Measurements from ENCODE around the gene SRPX.

SRPX gene

GRCh38 chrX:38240541-38240940 is 19.9 kb upstream of the SRPX start:
- H3K27ac ChIP-seq = no peak overlapping the region
- no peak for TF ChIP-seq ZFX (IDR thresholded peaks at IDR 0.05)

- TF ChIP-seq, protein P1, sequence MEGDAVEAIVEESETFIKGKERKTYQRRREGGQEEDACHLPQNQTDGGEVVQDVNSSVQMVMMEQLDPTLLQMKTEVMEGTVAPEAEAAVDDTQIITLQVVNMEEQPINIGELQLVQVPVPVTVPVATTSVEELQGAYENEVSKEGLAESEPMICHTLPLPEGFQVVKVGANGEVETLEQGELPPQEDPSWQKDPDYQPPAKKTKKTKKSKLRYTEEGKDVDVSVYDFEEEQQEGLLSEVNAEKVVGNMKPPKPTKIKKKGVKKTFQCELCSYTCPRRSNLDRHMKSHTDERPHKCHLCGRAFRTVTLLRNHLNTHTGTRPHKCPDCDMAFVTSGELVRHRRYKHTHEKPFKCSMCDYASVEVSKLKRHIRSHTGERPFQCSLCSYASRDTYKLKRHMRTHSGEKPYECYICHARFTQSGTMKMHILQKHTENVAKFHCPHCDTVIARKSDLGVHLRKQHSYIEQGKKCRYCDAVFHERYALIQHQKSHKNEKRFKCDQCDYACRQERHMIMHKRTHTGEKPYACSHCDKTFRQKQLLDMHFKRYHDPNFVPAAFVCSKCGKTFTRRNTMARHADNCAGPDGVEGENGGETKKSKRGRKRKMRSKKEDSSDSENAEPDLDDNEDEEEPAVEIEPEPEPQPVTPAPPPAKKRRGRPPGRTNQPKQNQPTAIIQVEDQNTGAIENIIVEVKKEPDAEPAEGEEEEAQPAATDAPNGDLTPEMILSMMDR (conservative IDR thresholded peaks at IDR 0.05) = no peak
- no peak for TF ChIP-seq ZFX (IDR thresholded peaks at IDR 0.05)
- no peak overlapping the region for H3K27ac ChIP-seq
Observed at GRCh38 chrX:38236901-38237615, 16.4 kb upstream of the SRPX start.

GRCh38 chrX:38233891-38234667 is 13.4 kb upstream of the SRPX start:
- TF ChIP-seq, protein P1 (conservative IDR thresholded peaks at IDR 0.05) = no peak
- TF ChIP-seq ZFX (IDR thresholded peaks at IDR 0.05) = no peak

DNA sequence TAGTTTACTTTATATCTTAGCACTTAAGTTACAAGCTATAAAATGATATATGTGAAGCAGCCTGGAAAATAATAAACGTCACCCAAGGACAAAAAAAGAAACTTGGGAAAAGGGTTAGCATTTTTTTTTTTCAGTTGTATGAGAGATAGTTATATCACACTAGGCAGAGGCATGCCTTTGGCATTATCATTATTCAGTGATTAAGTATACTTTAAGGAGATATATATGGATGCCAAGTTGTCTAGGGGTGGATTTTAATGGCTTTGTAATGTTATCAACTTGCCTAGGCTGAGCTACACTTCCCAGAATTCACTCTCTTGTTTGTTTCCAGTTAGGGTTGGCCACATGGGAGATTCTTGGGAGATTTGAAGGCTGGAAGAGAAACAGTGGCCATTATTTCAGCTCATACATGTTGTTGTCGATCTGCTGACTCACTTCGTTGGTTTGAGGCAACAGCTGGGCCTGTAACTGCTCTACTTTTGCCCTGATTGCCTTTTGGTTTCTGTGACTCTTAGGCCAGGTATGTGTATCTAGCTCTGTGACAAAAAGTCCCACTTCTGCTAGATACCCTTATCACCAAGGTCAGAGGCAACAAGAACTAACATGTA is 11.5 kb upstream of the SRPX start:
- no peak overlapping the region for H3K27ac ChIP-seq
- TF ChIP-seq, protein P1 (conservative IDR thresholded peaks at IDR 0.05) = no peak
- TF ChIP-seq ZFX (IDR thresholded peaks at IDR 0.05) = no peak

More at GRCh38 chrX:38233891-38234667, 13.4 kb upstream of the SRPX start:
- no peak overlapping the region for H3K27ac ChIP-seq

DNA sequence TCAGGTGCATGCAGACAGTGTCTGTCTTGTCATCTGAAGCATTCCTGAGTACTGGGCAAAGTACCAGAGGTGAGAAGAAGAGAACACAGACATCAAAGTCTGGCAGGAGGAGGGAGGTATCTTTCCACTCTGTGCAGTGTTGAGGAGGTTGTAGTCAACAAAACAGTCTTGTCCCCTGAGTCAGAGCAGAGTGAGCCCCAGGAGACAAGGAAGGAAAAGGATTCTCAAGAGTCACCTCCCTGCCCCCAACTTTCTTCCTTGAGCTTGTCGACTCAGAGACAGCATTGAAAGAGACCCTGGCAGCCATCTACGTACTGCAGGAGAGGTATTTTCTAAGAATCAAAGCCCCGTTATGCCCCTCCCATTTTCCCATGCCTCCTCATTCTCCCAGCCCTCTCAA is 4.4 kb upstream of the SRPX start:
- TF ChIP-seq, protein P1 (conservative IDR thresholded peaks at IDR 0.05) = no peak
- TF ChIP-seq ZFX (IDR thresholded peaks at IDR 0.05) = no peak
- no peak overlapping the region for H3K27ac ChIP-seq

DNA sequence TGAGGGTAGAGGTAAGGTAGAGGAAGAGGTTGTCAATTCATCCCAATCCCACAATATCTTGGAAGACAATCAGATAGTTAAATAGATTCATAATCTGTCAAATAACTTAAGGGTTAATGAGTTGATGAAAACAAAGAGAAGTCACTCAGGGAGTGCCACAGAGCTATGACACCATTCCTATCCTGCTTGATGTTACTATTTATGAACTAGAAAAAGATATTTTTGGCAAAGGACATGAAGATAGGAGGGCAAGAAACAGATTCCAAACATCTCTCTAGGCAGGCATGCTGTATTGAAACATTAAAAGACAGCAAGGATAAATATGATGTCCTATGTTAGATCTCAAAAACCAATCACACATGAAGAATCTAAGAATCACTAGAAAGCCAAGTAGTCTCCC is 3.5 kb upstream of the SRPX start:
- TF ChIP-seq, protein P1 (conservative IDR thresholded peaks at IDR 0.05) = no peak
- TF ChIP-seq ZFX (IDR thresholded peaks at IDR 0.05) = no peak
- H3K27ac ChIP-seq = no peak overlapping the region

- TF ChIP-seq ZFX (IDR thresholded peaks at IDR 0.05) = no peak
- TF ChIP-seq, protein P1 (conservative IDR thresholded peaks at IDR 0.05) = no peak
- H3K27ac ChIP-seq = no peak overlapping the region
Observed at GRCh38 chrX:38221391-38221929, 789 bp upstream of the SRPX start.
